K562 (cell line): Measurements from ENCODE around the gene YAE1. TPM values are rescaled to one million over a fixed set of nuclear protein-coding genes. Genes with fewer than 3 reads are reported as not detected.
A peak's percentile ranks its signal among the peaks of the same experiment; 100 is the strongest.

Source experiments
- ARID3A ChIP-seq: IDR thresholded peaks from 2 replicates; pipeline ENCODE4 v1.6.1; 2012; ENCODE audit warnings: low read depth, low read length, improper control_type of control experiment, borderline replicate concordance
- ARNT ChIP-seq, 2 experiments: fragments of 450-650 bp; IDR thresholded peaks; 2 replicates each; pipeline ENCODE4 v1.6.1; 2016; ENCODE audit warnings: mild to moderate bottlenecking in 1 of 2
- CTBP1 ChIP-seq: fragments of 450-650 bp; IDR thresholded peaks from 2 replicates; pipeline ENCODE4 v1.6.1; 2016; ENCODE audit warnings: borderline replicate concordance
- FOXA3 ChIP-seq, 2 experiments: fragments of 450-650 bp in 1 of 2; sonication (generic) in 1 of 2; formaldehyde crosslinking; IDR thresholded peaks in 1 of 2; conservative IDR thresholded peaks in 1 of 2; 2 replicates each; pipeline versions ENCODE4 v1.4.0 to v1.8.0; 2020 to 2022; ENCODE audit warnings: mild to moderate bottlenecking in 2 of 2, missing genetic modification reagents in 1 of 2
- LEF1 ChIP-seq: fragments of 450-650 bp; IDR thresholded peaks from 2 replicates; pipeline ENCODE4 v1.6.1; 2016; ENCODE audit warnings: mild to moderate bottlenecking
- NONO ChIP-seq, 2 experiments: fragments of 200-400 bp in 1 of 2; fragments of 450-650 bp in 1 of 2; formaldehyde crosslinking in 1 of 2; IDR thresholded peaks; 2 replicates each; pipeline ENCODE4 v1.6.1; 2017; ENCODE audit warnings: low read depth in 2 of 2, mild to moderate bottlenecking in 2 of 2, moderate library complexity in 2 of 2, low read length in 1 of 2
- REST ChIP-seq, 2 experiments: fragments of 450-650 bp; formaldehyde crosslinking in 1 of 2; IDR thresholded peaks; 2 replicates each; pipeline versions ENCODE4 v1.4.0 to v1.6.1; 2014 to 2020; ENCODE audit warnings: mild to moderate bottlenecking in 2 of 2, borderline replicate concordance in 1 of 2, low read depth in 1 of 2
- SPI1 ChIP-seq: IDR thresholded peaks from 2 replicates; pipeline ENCODE4 v1.6.1; 2011; ENCODE audit warnings: low read depth, low read length, control low read depth, borderline replicate concordance
- ZNF766 ChIP-seq: fragments of 200-800 bp; sonication (Bioruptor generic); conservative IDR thresholded peaks from 2 replicates; pipeline ENCODE4 v1.6.1; 2016; ENCODE audit warnings: missing genetic modification characterization, missing compliant biosample characterization
- polyA plus RNA-seq, 8 experiments: library from polyadenylated mRNA; depleted of rRNA in 4 of 8; stranded (reverse) in 5 of 8; unstranded in 3 of 8; fragments of >200 nt; fragmentation: Nextera tagmentation in 2 of 8; fragmentation: Illumina TruSeq in 1 of 8; extraction: Ambion mirVana in 2 of 8; extraction: Trizol in 1 of 8; gene quantifications; 2 replicates each; pipeline versions ENCODE4 v1.2.1 to v1.2.3, GENCODE V29; 2011 to 2014; ENCODE audit warnings: inconsistent platforms in 1 of 8, missing spikeins in 1 of 8
- total RNA-seq, 7 experiments: library from RNA; depleted of rRNA in 6 of 7; stranded (reverse); fragments of >200 nt in 6 of 7; fragmentation: Illumina TruSeq in 2 of 7; extraction: Trizol in 2 of 7; gene quantifications; 2 replicates each; pipeline versions ENCODE4 v1.2.1 to v1.2.3, GENCODE V29; 2011 to 2021; ENCODE audit warnings: low replicate concordance in 1 of 7
- TF ChIP-seq, protein P1 (sequence below): sonication (generic); formaldehyde crosslinking; IDR thresholded peaks from 2 replicates; pipeline ENCODE4 v1.9.0; 2022; ENCODE audit warnings: mild to moderate bottlenecking, missing genetic modification reagents

YAE1 gene
- total and polyA plus RNA-seq, 9 of the 15 experiments (the other 6 are each of a cell fraction or from before 2014, with no cell fraction given): 15.2 to 63.4 (median 30.1) TPM

- TF ChIP-seq NONO (IDR thresholded peaks at IDR 0.05; ENCODE audit: low read depth in 2 of 2, low read length in 1 of 2): 0 out of 4 replicates have a peak, but pooled peaks of 1 of the 2 experiments have one; percentile 48
- peak in 1 of 2 experiments; percentile 84; a peak in 2 of 4 replicates for TF ChIP-seq ARNT (IDR thresholded peaks at IDR 0.05)
- peak; percentile 80 for TF ChIP-seq ARID3A
- TF ChIP-seq ZNF766: 0 out of 2 replicates have a peak, but pooled peaks have one; percentile 59
- peak in 1 of 2 experiments; percentile 51; a peak in 1 of 4 replicates for TF ChIP-seq FOXA3 (CRISPR knock-in tag; conservative IDR thresholded peaks at IDR 0.05 in 1 of 2, IDR thresholded peaks at IDR 0.05 in 1 of 2)
- TF ChIP-seq CTBP1: peak; percentile 83; the same call in 1 of the 2 replicates
- TF ChIP-seq, protein P1, sequence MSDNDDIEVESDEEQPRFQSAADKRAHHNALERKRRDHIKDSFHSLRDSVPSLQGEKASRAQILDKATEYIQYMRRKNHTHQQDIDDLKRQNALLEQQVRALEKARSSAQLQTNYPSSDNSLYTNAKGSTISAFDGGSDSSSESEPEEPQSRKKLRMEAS (CRISPR knock-in tag): no peak
- peak; percentile 56; the same call in 1 of the 2 replicates for TF ChIP-seq REST (IDR thresholded peaks at IDR 0.05; ENCODE audit: borderline replicate concordance)
- TF ChIP-seq REST (CRISPR knock-in tag; IDR thresholded peaks at IDR 0.05; ENCODE audit: low read depth): no peak
- peak; percentile 85 for TF ChIP-seq LEF1
- TF ChIP-seq SPI1: no peak
These were observed 23.3 kb downstream of the YAE1 start (continued) for GRCh38 chr7:39589323-39590111.
